ENCODE measurements around the gene ZEB1. TPM values are rescaled to one million over a fixed set of nuclear protein-coding genes. Genes with fewer than 3 reads are reported as not detected.

Gene ZEB1
- total and polyA plus RNA-seq, 2 of the 4 experiments (the other 2 are of a cell fraction) = 23.7 to 108 TPM

DNA sequence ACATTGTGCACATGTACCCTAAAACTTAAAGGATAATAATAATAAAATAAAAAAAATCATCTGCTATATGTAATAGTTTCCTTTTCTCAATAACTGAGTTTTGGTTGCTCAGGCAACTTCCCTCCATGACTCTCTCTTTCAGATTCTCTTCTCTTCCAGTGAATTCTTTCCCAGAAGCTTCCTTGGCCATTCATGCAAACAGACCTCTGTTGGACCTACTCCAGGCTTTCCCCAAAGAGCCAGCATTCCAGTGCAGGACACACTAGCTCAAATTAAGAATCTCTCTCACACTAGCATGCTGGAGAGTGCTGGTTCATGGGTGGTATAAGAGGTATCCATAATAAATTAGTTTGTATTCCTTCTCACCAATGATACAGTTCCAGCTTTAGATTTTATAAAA is 31.0 kb upstream of the ZEB1 start:
- Histone ChIP-seq H3K9ac (ENCODE audit: low read depth, low read length) (no peak overlapping the region), H2AFZ (replicated peaks; ENCODE audit: low read length, poor library complexity) (no peak overlapping the region), H3K56ac (ENCODE audit: extremely low read depth, insufficient read depth, low read length) (no peak overlapping the region), H3K36me3 (ENCODE audit: control insufficient read depth, insufficient read depth, low read length) (no peaks in the 10 kb centered on the region), H4K8ac (ENCODE audit: low read depth in 2 of 2, low read length in 2 of 2) (no peak overlapping the region), H3K27me3 (ENCODE audit: control insufficient read depth, insufficient read depth, low read length) (no peaks in the 10 kb centered on the region), H3K9me1 (ENCODE audit: insufficient read depth, low read length) (no peaks in the 10 kb centered on the region), H3K4me2 (ENCODE audit: low read depth, low read length) (no peak overlapping the region), H4K5ac (ENCODE audit: low read depth, low read length) (no peak overlapping the region), H2BK120ac (ENCODE audit: low read depth, low read length) (no peak overlapping the region), H2BK5ac (ENCODE audit: low read depth, low read length, poor library complexity, severe bottlenecking) (no peak overlapping the region), H3K9me3 (ENCODE audit: control insufficient read depth, insufficient read depth, low read length) (peaks cover 3% of the 10 kb centered on the region; the same call in 1 of the 2 replicates), H3K18ac (ENCODE audit: low read depth, low read length) (no peak overlapping the region), H3K23ac (ENCODE audit: low read depth, low read length) (no peak overlapping the region), H2AK9ac (replicated peaks; ENCODE audit: low read depth, low read length, poor library complexity) (no peak overlapping the region), H3K14ac (replicated peaks; ENCODE audit: low read depth, low read length) (no peak overlapping the region), H2AK5ac (ENCODE audit: low read depth, low read length) (no peak overlapping the region), H4K20me1 (ENCODE audit: insufficient read depth, low read length) (no peaks in the 10 kb centered on the region), H2BK15ac (ENCODE audit: low read depth, low read length) (no peak overlapping the region), H3K79me1 (ENCODE audit: low read depth in 1 of 2, low read length in 2 of 2) (peaks cover 0 to 8% of the 10 kb centered on the region in 2 experiments; a peak in 1 of 4 replicates), H3K4me1 (ENCODE audit: control insufficient read depth, insufficient read depth, low read length) (no peaks in the 10 kb centered on the region; the same call in 1 of the 2 replicates), H3K4me3 (ENCODE audit: insufficient read depth, low read depth, low read length) (no peak overlapping the region), H3K27ac (ENCODE audit: insufficient read depth, low read length) (no peak overlapping the region), H3K4ac (ENCODE audit: low read depth, low read length) (no peak overlapping the region), H2BK20ac (ENCODE audit: low read depth, low read length) (no peak overlapping the region), H4K91ac (ENCODE audit: insufficient read depth, low read depth, low read length) (no peak overlapping the region)
- ChIA-PET CTCF (no interaction called here), POLR2A (ENCODE audit: unreplicated experiment) (no interaction called here)
- TF ChIP-seq, protein P1, sequence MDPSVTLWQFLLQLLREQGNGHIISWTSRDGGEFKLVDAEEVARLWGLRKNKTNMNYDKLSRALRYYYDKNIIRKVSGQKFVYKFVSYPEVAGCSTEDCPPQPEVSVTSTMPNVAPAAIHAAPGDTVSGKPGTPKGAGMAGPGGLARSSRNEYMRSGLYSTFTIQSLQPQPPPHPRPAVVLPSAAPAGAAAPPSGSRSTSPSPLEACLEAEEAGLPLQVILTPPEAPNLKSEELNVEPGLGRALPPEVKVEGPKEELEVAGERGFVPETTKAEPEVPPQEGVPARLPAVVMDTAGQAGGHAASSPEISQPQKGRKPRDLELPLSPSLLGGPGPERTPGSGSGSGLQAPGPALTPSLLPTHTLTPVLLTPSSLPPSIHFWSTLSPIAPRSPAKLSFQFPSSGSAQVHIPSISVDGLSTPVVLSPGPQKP (IDR thresholded peaks at IDR 0.05; ENCODE audit: borderline replicate concordance, low read depth, low read length) = no peak
- TF ChIP-seq MAZ (IDR thresholded peaks at IDR 0.05; ENCODE audit: borderline replicate concordance, low read depth, low read length) (no peak), RAD21 (IDR thresholded peaks at IDR 0.05; ENCODE audit: low read length) (no peak), RCOR1 (IDR thresholded peaks at IDR 0.05; ENCODE audit: insufficient replicate concordance, low read length) (no peak), BHLHE40 (IDR thresholded peaks at IDR 0.05; ENCODE audit: low read depth, low read length) (no peak), RFX5 (IDR thresholded peaks at IDR 0.05; ENCODE audit: low read depth, low read length) (no peak)
- TF ChIP-seq, protein P2, sequence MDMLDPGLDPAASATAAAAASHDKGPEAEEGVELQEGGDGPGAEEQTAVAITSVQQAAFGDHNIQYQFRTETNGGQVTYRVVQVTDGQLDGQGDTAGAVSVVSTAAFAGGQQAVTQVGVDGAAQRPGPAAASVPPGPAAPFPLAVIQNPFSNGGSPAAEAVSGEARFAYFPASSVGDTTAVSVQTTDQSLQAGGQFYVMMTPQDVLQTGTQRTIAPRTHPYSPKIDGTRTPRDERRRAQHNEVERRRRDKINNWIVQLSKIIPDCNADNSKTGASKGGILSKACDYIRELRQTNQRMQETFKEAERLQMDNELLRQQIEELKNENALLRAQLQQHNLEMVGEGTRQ (IDR thresholded peaks at IDR 0.05; ENCODE audit: low read depth, low read length) = no peak
- dilution Hi-C loops (cut with HindIII; ENCODE audit: low sequenced_read_pairs, unreplicated experiment) = no loop called here
- intact Hi-C loops (cut with micrococcal nuclease) = no loop called here
- ATAC-seq (ENCODE audit: low read depth) (no peak), DNase-seq (no peak)
- in situ Hi-C loops (cut with MboI; ENCODE audit: low sequenced_read_pairs) = no loop called here
- BruUV-seq (replicated peaks) = no TSS peak
